Ureter (tissue), 1 donor: ENCODE results near the gene TOB2. TPM values are rescaled to one million over a fixed set of nuclear protein-coding genes. Genes with fewer than 3 reads are reported as not detected.

Source experiments
- DNase-seq: peaks from one replicate; pipeline ENCODE4 v3.0.0-alpha.2; 2020; ENCODE audit warnings: low spot score
- total RNA-seq: library from RNA; stranded (reverse); gene quantifications from one replicate; pipeline ENCODE4 v1.2.4, GENCODE V29; 2023
- donor health status: DM: yes; HTN: yes; CAD: no.

Gene TOB2
- total RNA-seq, 1 donor from 2014 or later: 49.9 TPM

- no peak for DNase-seq
Measured at GRCh38 chr22:41387341-41387740, 59.3 kb downstream of the TOB2 start.

GRCh38 chr22:41384128-41384527 lies 62.5 kb downstream of the TOB2 start:
- no peak for DNase-seq

Other genes starting within 250 kb of the TOB2 start
- 37.9 TPM for gene L3MBTL2, start 241.5 kb downstream of the TOB2 start, total RNA-seq
- 8.9 TPM for gene CHADL, start 205.9 kb downstream of the TOB2 start, total RNA-seq
- 59.7 TPM for gene RANGAP1, start 160.6 kb downstream of the TOB2 start, total RNA-seq
- gene ZC3H7B, start 145.3 kb downstream of the TOB2 start, total RNA-seq: 65.9 TPM
- gene TEF, start 64.9 kb downstream of the TOB2 start, total RNA-seq: 27.5 TPM
- 32.3 TPM for gene PHF5A, start 21.9 kb upstream of the TOB2 start, total RNA-seq
- 121 TPM for gene ACO2, start 22.3 kb upstream of the TOB2 start, total RNA-seq
- gene POLR3H, start 97.7 kb upstream of the TOB2 start, total RNA-seq: 54.2 TPM
- 1.8 TPM for gene CSDC2, start 114.2 kb upstream of the TOB2 start, total RNA-seq
- gene PMM1, start 143.0 kb upstream of the TOB2 start, total RNA-seq: 18.7 TPM
- 38.7 TPM for gene DESI1, start 174.2 kb upstream of the TOB2 start, total RNA-seq
- gene XRCC6, start 174.5 kb upstream of the TOB2 start, total RNA-seq: 209 TPM
- 180 TPM for gene SNU13, start 242.1 kb upstream of the TOB2 start, total RNA-seq